CD4-positive, alpha-beta T cell (primary cell): ENCODE results near the gene ATXN1. TPM values are rescaled to one million over a fixed set of nuclear protein-coding genes. Genes with fewer than 3 reads are reported as not detected.

ENCODE experiments used
- ATAC-seq: fragments of 200-7000 bp; cut with Tn5 transposase; one replicate; pipeline ENCODE4 v1.10.0; 2022; ENCODE audit warnings: mild to moderate bottlenecking; ENCODE audit not compliant: poor library complexity
- CTCF ChIA-PET: fragments of 350-600 bp; sonication (Branson Sonifier 250); formaldehyde crosslinking; loops from one replicate; lab custom pipeline; 2021; ENCODE audit warnings: antibody characterized with exemption, inconsistent platforms; lab: Charles Lee
- POLR2A ChIA-PET: fragments of 350-600 bp; sonication (Branson Sonifier 250); formaldehyde crosslinking; loops from one replicate; lab custom pipeline; 2021; ENCODE audit warnings: antibody characterized with exemption, inconsistent platforms; lab: Charles Lee
- DNase-seq, 14 experiments: peaks; one replicate each; pipeline ENCODE4 v3.0.0-alpha.2; 2013 to 2020; ENCODE audit warnings: mixed read lengths in 2 of 14
- H3K27ac ChIP-seq, 2 donors: one replicate each; pipeline versions ENCODE4 v1.5.1 to v1.7.0; 2013; ENCODE audit warnings: low read length in 2 of 2, low read depth in 1 of 2, mild to moderate bottlenecking in 1 of 2
- H3K27me3 ChIP-seq, 2 experiments: 1 replicate in 1 of 2; 2 replicates in 1 of 2; pipeline versions ENCODE4 v1.6.1 to v1.7.0; 2013; ENCODE audit warnings: low read length in 2 of 2, control low read depth in 1 of 2, mild to moderate bottlenecking in 1 of 2, moderate library complexity in 1 of 2; ENCODE audit not compliant: insufficient read depth in 2 of 2, control insufficient read depth in 1 of 2
- H3K36me3 ChIP-seq: one replicate; pipeline ENCODE4 v1.6.1; 2013; ENCODE audit warnings: low read length, control low read depth; ENCODE audit not compliant: insufficient read depth
- H3K4me1 ChIP-seq: one replicate; pipeline ENCODE4 v1.6.1; 2013; ENCODE audit warnings: low read length, control low read depth; ENCODE audit not compliant: insufficient read depth
- H3K4me3 ChIP-seq: one replicate; pipeline ENCODE4 v1.5.1; 2013; ENCODE audit warnings: mild to moderate bottlenecking, low read length, moderate library complexity
- H3K9me3 ChIP-seq, 2 experiments: 1 replicate in 1 of 2; 2 replicates in 1 of 2; pipeline versions ENCODE4 v1.6.1 to v1.7.0; 2013; ENCODE audit warnings: low read length in 2 of 2, mild to moderate bottlenecking in 2 of 2, control low read depth in 1 of 2, moderate library complexity in 1 of 2; ENCODE audit not compliant: control insufficient read depth in 1 of 2, insufficient read depth in 1 of 2
- H3K27ac Mint-ChIP-seq: one replicate; pipeline ENCODE4 v1.8.0; 2020; ENCODE audit warnings: mixed read lengths
- H3K27me3 Mint-ChIP-seq: one replicate; pipeline ENCODE4 v1.8.0; 2021; ENCODE audit warnings: mixed read lengths
- H3K36me3 Mint-ChIP-seq: one replicate; pipeline ENCODE4 v1.8.0; 2021; ENCODE audit warnings: low read depth, mixed read lengths
- H3K4me1 Mint-ChIP-seq: one replicate; pipeline ENCODE4 v1.8.0; 2021; ENCODE audit warnings: low read depth, mixed read lengths
- H3K4me3 Mint-ChIP-seq: one replicate; pipeline ENCODE4 v1.8.0; 2020; ENCODE audit warnings: mild to moderate bottlenecking, mixed read lengths
- H3K9me3 Mint-ChIP-seq: one replicate; pipeline ENCODE4 v1.8.0; 2020; ENCODE audit warnings: mixed read lengths
- CTCF ChIP-seq: fragments of 200-600 bp; IDR thresholded peaks from one replicate; pipeline ENCODE4 v1.8.0; 2022; ENCODE audit warnings: antibody characterized with exemption, mild to moderate bottlenecking
- intact Hi-C, 2 experiments: fragments of 100-400 bp; cut with DNase I in 1 of 2; cut with micrococcal nuclease in 1 of 2; formaldehyde crosslinking; loops; one replicate each; pipeline versions ENCODE4 v1.15.1 to v1.9.0; 2023 to 2025; cut with DNase I, micrococcal nuclease
- total RNA-seq, 174 experiments: library from RNA in 2 of 174; stranded (reverse) in 2 of 174; gene quantifications; one replicate each; pipeline ENCODE4 v1.2.3 and lab custom pipeline; 2021 to 2026

ATXN1 gene
- total RNA-seq, 2 experiments from 2014 or later, result 74.2 to 76.7 TPM

DNA sequence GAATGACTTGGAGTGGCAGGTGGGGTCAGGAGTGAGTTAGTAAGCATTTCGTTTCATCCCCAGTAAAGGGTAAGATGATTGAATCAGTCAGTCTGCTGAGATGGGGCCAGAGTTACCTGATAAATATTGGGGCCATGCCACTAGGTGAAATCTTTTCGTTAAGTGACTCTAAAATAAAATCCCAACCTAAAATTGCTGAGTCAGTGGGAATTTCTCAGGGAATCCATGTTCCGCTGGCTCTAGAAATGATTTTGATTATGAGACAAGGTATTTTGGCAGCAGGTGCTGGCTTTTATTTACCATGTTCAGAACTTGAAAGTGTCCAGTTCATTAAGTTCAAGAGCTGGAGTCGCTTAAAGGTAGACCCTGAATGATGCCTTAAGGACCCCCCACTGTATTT lies 397.5 kb downstream of the ATXN1 start:
- DNase-seq (no peak), ATAC-seq (no peak)
- H3K4me1 Mint-ChIP-seq, result no peaks in the 10 kb centered on the region
- ChIA-PET CTCF (no interaction called here), POLR2A (no interaction called here)
- no peak for TF ChIP-seq CTCF
- no peaks in the 10 kb centered on the region for H3K9me3 ChIP-seq
- H3K9me3 Mint-ChIP-seq, result no peaks in the 10 kb centered on the region
- H3K27ac ChIP-seq, result no peak overlapping the region
- intact Hi-C loops, result no loop called here
- no peaks in the 10 kb centered on the region for H3K27me3 Mint-ChIP-seq
- no peak overlapping the region for H3K27ac Mint-ChIP-seq
- no peak overlapping the region for H3K4me3 Mint-ChIP-seq
- H3K4me1 ChIP-seq, result no peaks in the 10 kb centered on the region
- H3K27me3 ChIP-seq, result no peaks in the 10 kb centered on the region
- peaks cover 6% of the 10 kb centered on the region for H3K36me3 Mint-ChIP-seq
- H3K36me3 ChIP-seq, result peaks cover 3% of the 10 kb centered on the region
- no peak overlapping the region for H3K4me3 ChIP-seq

- Histone ChIP-seq H3K4me1 (no peaks in the 10 kb centered on the region), H3K4me3 (no peak overlapping the region), H3K36me3 (peaks cover 3% of the 10 kb centered on the region), H3K9me3 (no peaks in the 10 kb centered on the region), H3K27ac (no peak overlapping the region), H3K27me3 (no peaks in the 10 kb centered on the region)
- Mint-ChIP-seq H3K9me3 (no peaks in the 10 kb centered on the region), H3K27ac (no peak overlapping the region), H3K27me3 (no peaks in the 10 kb centered on the region), H3K36me3 (peaks cover 6% of the 10 kb centered on the region), H3K4me1 (no peaks in the 10 kb centered on the region), H3K4me3 (no peak overlapping the region)
- TF ChIP-seq CTCF, result no peak
- ATAC-seq (no peak), DNase-seq (no peak)
- POLR2A ChIA-PET, result no interaction called here
- intact Hi-C loops, result no loop called here
- CTCF ChIA-PET, result no interaction called here
Observed at GRCh38 chr6:16362819-16363589, 398.3 kb downstream of the ATXN1 start.

- no peak for ATAC-seq
- Histone ChIP-seq H3K27ac (no peak overlapping the region), H3K27me3 (no peaks in the 10 kb centered on the region), H3K9me3 (no peaks in the 10 kb centered on the region), H3K4me3 (no peak overlapping the region), H3K4me1 (no peaks in the 10 kb centered on the region), H3K36me3 (peaks cover 3% of the 10 kb centered on the region)
- Mint-ChIP-seq H3K27me3 (no peaks in the 10 kb centered on the region), H3K27ac (no peak overlapping the region), H3K36me3 (peaks cover 6% of the 10 kb centered on the region), H3K4me1 (no peaks in the 10 kb centered on the region), H3K9me3 (no peaks in the 10 kb centered on the region), H3K4me3 (no peak overlapping the region)
- intact Hi-C loops, result no loop called here
- TF ChIP-seq CTCF, result no peak
- no peak for DNase-seq
- POLR2A ChIA-PET, result no interaction called here
- CTCF ChIA-PET, result no interaction called here
Observed at GRCh38 chr6:16362296-16362695, 399.0 kb downstream of the ATXN1 start.
